GM21576 (cell line): Measurements from ENCODE around the gene NR5A1.

Experiments
- ATAC-seq: cut with Tn5 transposase; IDR thresholded peaks from one replicate; pipeline ENCODE4 v1.9.1; 2021; ENCODE audit warnings: mild to moderate bottlenecking, moderate library complexity; ENCODE audit not compliant: unreplicated experiment

The NR5A1 gene

DNA sequence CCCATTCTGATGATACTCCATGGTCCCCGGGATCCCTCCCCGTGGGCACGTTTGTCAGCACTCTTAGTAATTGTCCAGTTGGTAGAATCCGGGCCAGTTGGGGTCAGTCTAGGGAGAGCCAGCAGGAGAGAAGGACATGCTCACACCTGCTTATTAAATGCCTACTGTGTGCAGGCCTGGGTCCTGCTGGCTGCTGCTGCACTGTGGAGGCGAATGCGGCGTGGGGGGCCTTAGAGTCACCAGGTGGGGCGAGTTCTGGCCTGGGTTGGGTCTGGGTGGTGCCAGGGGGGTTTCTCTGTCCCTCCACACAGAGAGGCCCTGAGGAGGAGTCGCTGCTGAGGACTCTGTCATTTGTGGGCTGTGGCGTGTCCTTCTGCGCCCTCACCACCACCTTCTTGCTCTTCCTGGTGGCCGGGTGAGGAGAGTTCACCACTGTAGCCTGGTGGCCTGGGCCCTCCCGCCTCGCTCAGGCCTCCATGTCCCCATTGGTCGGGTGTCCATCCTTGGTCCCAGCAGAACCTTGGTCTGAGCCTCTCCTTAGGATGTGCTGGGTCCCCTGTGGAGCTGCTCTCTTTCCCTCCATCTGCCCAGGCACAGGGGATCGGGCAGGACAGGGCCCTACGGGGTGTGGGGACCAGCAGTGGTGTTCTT lies 39.7 kb downstream of the NR5A1 start:
- ATAC-seq: no peak

DNA sequence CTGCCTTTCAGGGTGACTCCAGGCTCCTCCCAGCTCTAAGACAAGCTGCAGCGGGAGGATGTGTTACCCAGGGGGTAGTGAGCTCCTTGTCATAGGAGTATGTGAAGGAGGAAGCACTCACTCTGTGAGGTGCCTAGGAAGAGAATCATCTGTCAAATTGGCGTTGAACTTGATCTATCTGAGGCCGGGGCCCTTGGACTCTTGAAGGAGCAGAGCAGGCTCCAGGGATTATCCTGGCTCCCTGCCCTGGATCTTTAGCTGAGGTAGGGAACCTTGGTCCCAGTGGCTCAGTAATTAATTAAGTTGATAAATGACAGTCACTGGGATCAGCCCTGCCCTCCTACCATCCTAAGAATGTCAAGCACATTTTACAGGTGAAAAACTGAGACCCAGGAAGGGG lies 41.5 kb downstream of the NR5A1 start:
- no peak for ATAC-seq

DNA sequence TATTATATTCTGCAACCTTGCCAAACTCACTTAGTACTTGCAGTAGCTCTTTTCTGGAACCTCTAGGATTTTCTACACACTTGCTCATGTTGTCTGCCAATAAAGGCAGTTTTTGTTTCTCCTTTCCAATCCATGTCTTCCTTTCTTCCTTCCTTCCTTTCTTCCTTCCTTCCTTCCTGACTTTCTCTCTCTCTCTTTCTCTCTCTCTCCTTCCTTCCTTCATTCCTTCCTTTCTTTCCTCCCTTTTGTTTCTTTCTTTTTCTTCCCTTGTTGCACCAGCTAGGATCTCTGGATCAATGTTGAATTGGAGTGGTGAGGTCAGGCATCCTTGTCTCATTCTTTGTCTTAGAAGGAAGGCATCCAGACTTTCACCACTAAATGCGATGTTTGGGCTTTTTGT lies 44.5 kb downstream of the NR5A1 start:
- ATAC-seq: no peak

- ATAC-seq: no peak
These were observed 48.8 kb downstream of the NR5A1 start for GRCh38 chr9:124458441-124458840.

GRCh38 chr9:124457887-124458431 lies 49.2 kb downstream of the NR5A1 start:
- ATAC-seq: no peak

DNA sequence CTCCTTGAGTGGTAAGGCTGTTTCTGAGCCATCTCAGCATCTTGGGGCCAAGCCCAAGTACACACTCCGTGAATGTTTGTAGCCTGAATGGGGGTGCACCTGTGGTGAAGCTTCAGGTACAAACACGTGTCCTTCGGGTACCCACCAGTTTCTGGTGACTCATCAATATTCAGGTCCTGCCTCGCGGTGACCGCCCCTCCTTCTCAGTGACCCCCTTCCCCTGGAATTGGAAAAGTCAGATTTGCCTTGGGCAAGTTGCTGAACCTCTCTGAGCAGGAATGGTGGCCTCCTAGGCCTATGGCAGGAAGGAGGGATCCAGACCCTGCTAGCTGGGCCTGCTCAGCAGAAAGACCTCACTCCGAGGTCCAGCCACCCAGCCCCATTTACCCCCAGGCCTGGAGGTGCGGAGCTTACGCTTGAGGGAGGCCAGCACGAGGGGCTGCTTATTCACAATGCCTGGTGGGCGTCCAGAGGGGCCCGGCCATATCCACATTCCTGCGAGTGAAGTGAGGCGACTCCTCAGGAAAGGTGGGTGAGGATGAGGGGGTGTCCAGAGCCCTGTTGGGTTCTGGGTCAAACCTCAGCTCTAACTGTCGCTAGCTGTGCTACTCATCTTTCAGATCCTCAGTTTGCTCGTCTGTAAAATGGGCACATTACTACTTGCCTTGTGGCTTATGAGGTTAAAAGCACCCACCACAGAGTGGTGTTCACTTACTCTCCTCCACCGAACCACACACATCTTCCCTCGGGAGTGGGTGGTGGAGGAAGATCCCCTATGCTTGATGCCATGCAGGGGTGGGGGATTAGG lies 49.9 kb downstream of the NR5A1 start:
- no peak for ATAC-seq

DNA sequence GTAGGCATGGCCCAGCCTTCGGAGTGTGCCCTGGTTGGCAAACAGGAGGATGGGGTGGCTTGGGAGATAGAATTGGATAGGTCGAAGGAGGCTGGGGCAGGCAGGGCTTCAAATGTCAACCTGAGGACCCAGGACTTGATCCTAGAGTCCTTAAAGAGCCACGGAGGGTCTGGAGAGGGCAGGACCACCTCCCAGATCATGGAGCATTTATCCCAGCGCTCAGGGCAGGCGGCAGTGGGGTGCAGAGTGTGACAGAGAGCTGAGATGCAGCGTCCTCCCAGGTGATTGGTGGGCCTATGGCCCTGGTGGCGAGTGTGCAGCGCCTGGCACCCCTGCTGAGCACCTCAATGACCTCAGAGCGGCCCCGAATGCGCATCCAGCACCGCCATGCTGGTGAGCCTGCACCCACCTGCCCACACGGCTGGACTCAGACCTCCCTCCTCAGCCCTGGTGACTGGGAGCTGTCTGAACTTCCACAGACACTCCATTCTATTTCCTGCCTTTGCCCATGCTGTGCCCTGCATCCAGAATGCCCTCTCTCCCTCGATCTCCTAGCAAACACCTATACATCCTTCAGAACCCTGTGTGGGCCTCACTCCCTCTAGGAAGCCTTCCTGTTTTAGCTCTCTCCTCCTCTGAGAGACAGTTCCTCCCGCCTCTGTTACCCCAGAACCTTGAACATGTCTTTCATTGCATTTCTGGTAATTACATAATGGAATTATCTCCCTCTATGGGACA lies 50.7 kb downstream of the NR5A1 start:
- ATAC-seq: no peak

DNA sequence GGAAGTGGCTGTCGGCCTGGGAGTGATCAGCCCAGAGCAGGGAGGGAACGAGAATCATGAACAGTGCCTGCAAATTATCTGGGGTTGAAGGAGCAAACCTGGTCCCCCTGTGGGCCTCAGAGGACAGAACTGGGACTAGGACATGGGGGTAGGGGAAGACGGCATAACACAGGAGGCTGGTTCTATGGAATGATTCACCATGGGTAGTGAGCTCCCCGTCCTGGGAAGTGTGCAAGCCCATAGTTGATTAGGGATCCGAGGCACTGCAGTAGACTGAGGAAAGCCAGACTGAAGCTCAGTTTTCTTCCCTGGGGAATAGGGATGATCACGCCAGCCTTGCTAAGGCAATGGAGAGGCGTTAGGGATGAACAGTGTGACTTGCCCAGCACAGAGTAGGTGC lies 51.4 kb downstream of the NR5A1 start:
- ATAC-seq: no peak

DNA sequence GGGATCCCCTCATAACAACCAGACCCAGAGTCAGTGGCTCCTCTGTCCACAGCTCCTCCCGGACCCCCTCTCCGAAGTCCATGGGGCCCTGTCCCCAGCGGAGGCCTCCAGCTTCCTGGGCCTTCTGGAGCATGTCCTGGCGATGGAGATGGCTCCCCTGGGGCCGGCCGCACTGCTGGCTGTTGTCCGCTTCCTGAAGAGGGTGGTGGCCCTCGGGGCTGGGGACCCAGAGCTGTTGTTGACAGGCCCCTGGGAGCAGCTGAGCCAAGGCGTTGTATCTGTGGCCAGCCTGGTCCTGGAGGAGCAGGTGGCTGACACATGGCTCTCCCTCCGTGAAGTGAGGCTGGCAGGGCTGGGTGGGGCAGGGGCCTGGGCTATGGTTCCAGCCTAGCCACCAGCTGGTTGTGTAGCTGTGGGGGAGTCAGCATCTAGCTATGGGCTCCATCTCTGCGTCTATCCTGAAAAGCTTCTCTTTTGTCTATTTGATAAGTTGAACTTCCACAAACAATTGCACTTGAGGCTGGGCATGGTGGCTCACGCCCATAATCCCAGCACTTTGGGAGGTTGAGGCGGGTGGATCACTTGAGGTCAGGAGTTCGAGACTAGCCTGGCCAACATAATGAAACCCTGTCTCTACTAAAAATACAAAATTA lies 52.3 kb downstream of the NR5A1 start:
- no peak for ATAC-seq

GRCh38 chr9:124454296-124454695 lies 52.9 kb downstream of the NR5A1 start:
- no peak for ATAC-seq

- ATAC-seq: no peak
These were observed 53.5 kb downstream of the NR5A1 start for GRCh38 chr9:124453586-124454191.

DNA sequence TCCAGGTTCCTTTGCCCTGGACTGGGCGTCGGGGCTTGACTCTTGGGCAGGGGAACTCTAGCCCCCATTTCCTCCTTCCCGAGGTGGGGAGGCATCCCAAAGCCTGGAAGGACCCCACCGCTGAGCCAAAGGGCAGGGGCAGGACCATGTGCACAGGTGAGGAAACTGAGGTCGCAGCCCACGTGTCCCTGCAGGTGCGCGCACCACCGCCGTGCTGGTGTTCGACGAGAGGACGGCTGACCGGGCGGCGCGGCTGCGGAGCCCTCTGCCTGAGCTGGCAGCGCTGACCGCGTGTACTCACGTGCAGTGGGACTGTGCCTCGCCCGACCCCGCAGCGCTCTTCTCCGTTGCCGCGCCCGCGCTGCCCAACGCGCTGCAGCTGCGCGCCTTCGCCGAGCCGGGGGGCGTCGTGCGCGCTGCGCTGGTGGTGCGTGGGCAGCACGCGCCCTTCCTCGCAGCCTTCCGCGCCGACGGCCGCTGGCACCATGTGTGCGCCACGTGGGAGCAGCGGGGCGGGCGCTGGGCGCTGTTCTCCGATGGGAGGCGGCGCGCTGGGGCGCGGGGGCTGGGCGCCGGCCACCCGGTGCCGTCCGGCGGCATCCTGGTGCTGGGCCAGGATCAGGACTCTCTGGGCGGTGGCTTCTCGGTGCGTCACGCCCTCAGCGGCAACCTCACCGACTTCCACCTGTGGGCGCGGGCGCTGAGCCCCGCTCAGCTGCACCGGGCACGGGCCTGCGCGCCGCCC lies 54.2 kb downstream of the NR5A1 start:
- ATAC-seq: no peak

GRCh38 chr9:124452326-124452725 lies 54.9 kb downstream of the NR5A1 start:
- no peak for ATAC-seq

GRCh38 chr9:124450931-124451661 lies 56.1 kb downstream of the NR5A1 start:
- no peak for ATAC-seq

DNA sequence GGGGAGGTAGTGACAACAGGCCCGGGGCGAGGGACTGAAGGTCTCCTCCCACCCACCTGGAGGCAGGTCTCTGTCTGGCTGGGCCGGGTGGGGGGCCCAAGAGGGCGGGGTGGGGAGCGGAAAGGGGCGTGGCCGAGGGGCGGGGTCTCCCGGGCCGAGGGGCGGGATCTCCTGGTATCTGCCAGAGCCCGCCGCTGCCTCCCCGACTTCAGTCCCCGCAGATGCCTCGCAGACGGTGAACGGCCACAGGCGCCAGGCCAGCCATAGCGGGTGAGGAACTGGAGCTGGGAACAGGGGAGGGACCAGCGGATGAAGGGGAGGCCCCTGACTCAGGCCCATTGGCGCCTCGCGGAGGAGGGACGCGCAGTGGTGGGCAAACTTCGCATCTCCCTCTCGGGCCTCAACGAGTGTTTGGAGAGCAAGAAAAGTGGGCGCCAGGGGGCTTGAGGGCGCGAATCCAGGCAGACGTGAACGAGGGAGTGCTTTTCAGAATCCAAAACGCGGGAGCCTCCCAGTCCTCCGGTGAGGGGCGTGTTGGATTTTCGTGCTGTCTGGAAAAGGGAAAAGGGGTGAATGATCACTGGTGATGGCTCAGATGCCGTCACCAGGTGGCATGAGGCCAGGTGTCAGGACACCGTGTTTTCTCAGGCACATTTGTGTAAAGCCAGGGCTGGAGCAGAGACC lies 56.8 kb downstream of the NR5A1 start, which contains the start of gene ADGRD2:
TSS of gene ADGRD2 (plus strand) at position 211 of the 684 bp plus-strand sequence. CDS start 1,216 bp downstream, outside the sequence.
- ATAC-seq: no peak

DNA sequence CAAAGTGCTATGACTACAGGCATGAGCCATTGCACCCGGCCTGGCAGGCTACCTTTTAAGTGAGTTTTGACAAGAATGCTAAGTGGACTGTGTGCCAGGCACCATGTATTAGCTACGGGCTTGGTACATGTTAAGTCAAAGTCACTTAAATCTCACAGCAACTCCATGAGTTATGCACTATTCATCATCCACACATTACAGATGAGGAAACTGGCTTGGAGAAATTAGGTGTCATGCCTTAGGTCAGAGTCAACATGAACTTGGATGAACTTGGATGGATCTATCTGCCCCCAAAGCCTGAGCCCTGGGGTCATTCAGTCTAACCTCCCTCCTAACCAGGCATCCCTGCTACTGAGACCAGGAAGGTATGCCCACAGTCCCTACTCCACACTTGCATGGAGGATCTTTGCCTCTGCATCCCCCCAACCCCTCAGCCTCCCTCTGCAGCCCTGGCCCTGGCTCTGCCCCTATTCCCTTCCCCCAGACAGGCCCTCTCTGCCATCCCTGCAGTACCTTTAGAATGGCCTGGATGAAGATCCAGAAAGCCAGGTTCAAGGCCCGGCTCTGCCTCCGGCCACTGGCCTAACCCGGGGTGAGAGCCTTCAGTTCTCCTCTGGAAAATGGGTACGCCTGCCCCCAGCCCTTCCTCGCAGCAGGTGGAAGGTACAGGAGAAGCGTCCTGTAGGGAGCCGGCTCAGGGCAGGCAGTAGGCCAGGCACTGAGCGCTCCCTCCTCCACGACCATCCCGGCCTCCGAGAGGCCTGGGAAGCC lies 57.6 kb downstream of the NR5A1 start:
- ATAC-seq: no peak

DNA sequence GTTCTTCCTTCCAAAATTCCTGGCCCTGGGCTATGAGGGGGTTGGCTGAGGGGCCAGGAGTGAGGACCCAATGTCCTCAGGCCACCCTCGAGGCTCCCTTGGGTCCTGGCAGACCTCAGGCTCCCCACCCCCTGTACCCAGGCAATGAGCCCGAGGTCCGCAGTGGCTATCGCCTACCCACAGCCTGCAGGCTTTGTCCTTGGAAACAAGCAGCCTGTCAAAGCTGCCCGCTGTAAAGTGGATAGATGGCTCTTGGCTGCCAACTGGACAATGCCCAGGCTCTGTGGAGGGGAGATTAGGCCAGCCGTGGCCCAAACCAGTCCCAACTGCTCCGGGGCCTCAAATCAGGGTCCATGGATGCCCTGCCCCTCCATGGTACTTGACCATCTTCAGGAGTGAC lies 59.2 kb downstream of the NR5A1 start:
- no peak for ATAC-seq

- ATAC-seq: no peak
These were observed 59.9 kb downstream of the NR5A1 start for GRCh38 chr9:124447297-124447661.
